Measurements from ENCODE around the gene GOLGA5. TPM values are rescaled to one million over a fixed set of nuclear protein-coding genes. Genes with fewer than 3 reads are reported as not detected.
"Not testable (repeated sequence)": the region's sequence is repeated elsewhere in the genome, so short reads cannot be mapped to it uniquely, and the experiment has no call there.

Gene GOLGA5
- total RNA-seq, 4 donors from 2014 or later = 25.7 to 47.4 (median 33.3) TPM

GRCh38 chr14:92802678-92803077 lies 8.6 kb downstream of the GOLGA5 start:
- TF ChIP-seq CTCF (IDR thresholded peaks at IDR 0.05) = no peak
- DNase-seq (ENCODE audit: low spot score) (no peak), ATAC-seq (ENCODE audit: low FRiP score) (no peak)

GRCh38 chr14:92813201-92813600 lies 19.1 kb downstream of the GOLGA5 start:
- DNase-seq (ENCODE audit: low spot score) = no peak
- no peak for TF ChIP-seq CTCF (IDR thresholded peaks at IDR 0.05)
- ATAC-seq (ENCODE audit: low FRiP score) = no peak

GRCh38 chr14:92819011-92819597 lies 25.0 kb downstream of the GOLGA5 start:
- no peak for DNase-seq (ENCODE audit: low spot score)

GRCh38 chr14:92819680-92820535 lies 25.8 kb downstream of the GOLGA5 start:
- ATAC-seq (ENCODE audit: low FRiP score); DNase-seq (ENCODE audit: low spot score): not testable (repeated sequence)

More at GRCh38 chr14:92819011-92819597, 25.0 kb downstream of the GOLGA5 start:
- ATAC-seq (ENCODE audit: low FRiP score) = no peak
- no peak for TF ChIP-seq CTCF (IDR thresholded peaks at IDR 0.05)

GRCh38 chr14:92820536-92820840 lies 26.4 kb downstream of the GOLGA5 start:
- not testable (repeated sequence) for ATAC-seq (ENCODE audit: low FRiP score); DNase-seq (ENCODE audit: low spot score)

GRCh38 chr14:92830902-92831301 lies 36.8 kb downstream of the GOLGA5 start:
- no peak for DNase-seq (ENCODE audit: low spot score)
- no peak for TF ChIP-seq CTCF (IDR thresholded peaks at IDR 0.05)
- ATAC-seq (ENCODE audit: low FRiP score) = no peak

- no peak for ATAC-seq (ENCODE audit: low FRiP score)
Observed at GRCh38 chr14:92832137-92832700, 38.1 kb downstream of the GOLGA5 start.

More at GRCh38 chr14:92832137-92832700, 38.1 kb downstream of the GOLGA5 start:
- no peak for DNase-seq (ENCODE audit: low spot score)
- no peak for TF ChIP-seq CTCF (IDR thresholded peaks at IDR 0.05)

Data from omental fat pad (tissue), 4 donors.